ENCODE data around the gene MCOLN1.

Gene MCOLN1

GRCh38 chr19:7558667-7559066 is 36.2 kb downstream of the MCOLN1 start:
- DNase-seq (ENCODE audit: low spot score), result no peak
- in situ Hi-C loops (cut with MboI; ENCODE audit: low sequenced_read_pairs, unreplicated experiment), result no loop called here
- TF ChIP-seq, protein P1, sequence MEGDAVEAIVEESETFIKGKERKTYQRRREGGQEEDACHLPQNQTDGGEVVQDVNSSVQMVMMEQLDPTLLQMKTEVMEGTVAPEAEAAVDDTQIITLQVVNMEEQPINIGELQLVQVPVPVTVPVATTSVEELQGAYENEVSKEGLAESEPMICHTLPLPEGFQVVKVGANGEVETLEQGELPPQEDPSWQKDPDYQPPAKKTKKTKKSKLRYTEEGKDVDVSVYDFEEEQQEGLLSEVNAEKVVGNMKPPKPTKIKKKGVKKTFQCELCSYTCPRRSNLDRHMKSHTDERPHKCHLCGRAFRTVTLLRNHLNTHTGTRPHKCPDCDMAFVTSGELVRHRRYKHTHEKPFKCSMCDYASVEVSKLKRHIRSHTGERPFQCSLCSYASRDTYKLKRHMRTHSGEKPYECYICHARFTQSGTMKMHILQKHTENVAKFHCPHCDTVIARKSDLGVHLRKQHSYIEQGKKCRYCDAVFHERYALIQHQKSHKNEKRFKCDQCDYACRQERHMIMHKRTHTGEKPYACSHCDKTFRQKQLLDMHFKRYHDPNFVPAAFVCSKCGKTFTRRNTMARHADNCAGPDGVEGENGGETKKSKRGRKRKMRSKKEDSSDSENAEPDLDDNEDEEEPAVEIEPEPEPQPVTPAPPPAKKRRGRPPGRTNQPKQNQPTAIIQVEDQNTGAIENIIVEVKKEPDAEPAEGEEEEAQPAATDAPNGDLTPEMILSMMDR (IDR thresholded peaks at IDR 0.05; ENCODE audit: borderline replicate concordance, control extremely low read depth, extremely low read depth, insufficient read depth, missing control alignments), result no peak

- no peak for DNase-seq (ENCODE audit: low spot score)
- TF ChIP-seq, protein P1 (IDR thresholded peaks at IDR 0.05; ENCODE audit: borderline replicate concordance, control extremely low read depth, extremely low read depth, insufficient read depth, missing control alignments), result no peak
- in situ Hi-C loops (cut with MboI; ENCODE audit: low sequenced_read_pairs, unreplicated experiment), result no loop called here
Observed at GRCh38 chr19:7559102-7559501, 36.7 kb downstream of the MCOLN1 start.

DNA sequence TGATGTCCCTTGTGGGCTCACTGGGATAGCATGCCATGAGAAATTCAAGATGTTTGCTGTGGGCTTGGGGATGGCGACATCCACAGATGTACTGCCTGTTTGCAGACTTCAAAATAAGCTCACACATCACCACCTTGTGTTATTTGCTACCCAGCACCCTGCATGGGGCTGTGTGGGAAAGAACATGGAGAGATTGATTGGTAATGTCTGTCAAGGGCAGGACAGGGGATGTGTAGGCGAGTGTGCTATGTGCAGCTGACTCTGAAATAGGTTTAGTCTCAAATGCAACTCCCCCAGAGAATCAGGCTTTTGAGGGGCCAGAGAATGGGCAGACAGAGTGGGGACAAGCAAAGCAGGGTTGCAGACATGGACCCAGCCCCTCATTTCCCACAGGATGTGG is 37.8 kb downstream of the MCOLN1 start:
- TF ChIP-seq, protein P1 (IDR thresholded peaks at IDR 0.05; ENCODE audit: borderline replicate concordance, control extremely low read depth, extremely low read depth, insufficient read depth, missing control alignments), result no peak
- no peak for DNase-seq (ENCODE audit: low spot score)
- in situ Hi-C loops (cut with MboI; ENCODE audit: low sequenced_read_pairs, unreplicated experiment), result no loop called here

- DNase-seq (ENCODE audit: low spot score), result no peak
- in situ Hi-C loops (cut with MboI; ENCODE audit: low sequenced_read_pairs, unreplicated experiment), result no loop called here
- TF ChIP-seq, protein P1 (IDR thresholded peaks at IDR 0.05; ENCODE audit: borderline replicate concordance, control extremely low read depth, extremely low read depth, insufficient read depth, missing control alignments), result no peak
Observed at GRCh38 chr19:7561325-7561724, 38.9 kb downstream of the MCOLN1 start.

DNA sequence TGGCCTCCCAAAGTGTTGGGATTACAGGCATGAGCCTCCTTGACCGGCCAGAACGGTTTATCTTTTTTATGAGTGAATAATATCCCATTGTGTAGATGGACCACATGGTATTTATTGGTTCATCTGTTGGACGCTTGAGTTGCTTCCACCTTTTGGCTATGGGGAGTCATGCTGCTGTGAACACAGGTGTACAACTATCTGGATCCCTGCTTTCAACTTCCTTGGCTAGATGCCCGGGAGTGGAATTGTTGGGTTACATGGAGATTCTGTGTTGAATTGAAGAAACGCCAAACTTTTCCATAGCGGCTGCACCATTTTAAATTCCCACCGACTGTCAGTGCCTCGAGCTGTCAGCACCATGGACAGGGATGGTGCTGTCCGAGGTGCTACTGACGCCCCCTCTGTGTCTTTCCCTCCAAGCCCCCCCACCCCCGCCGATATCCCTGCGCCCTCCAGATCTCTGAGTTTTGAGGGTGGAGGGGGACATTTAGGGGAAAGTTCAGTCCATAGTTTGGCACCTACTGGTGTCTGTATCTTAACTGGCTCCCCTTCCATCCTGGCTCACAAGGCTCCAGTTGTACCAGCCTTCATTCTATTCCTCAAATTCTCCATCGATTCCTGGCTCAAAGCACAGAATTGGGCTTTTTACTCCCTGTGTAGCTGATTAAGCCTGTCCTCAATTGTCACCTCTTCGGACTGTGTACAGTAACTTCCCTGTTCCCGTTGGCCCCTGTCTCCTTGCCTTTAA is 40.4 kb downstream of the MCOLN1 start:
- in situ Hi-C loops (cut with MboI; ENCODE audit: low sequenced_read_pairs, unreplicated experiment), result no loop called here
- DNase-seq (ENCODE audit: low spot score), result no peak

DNA sequence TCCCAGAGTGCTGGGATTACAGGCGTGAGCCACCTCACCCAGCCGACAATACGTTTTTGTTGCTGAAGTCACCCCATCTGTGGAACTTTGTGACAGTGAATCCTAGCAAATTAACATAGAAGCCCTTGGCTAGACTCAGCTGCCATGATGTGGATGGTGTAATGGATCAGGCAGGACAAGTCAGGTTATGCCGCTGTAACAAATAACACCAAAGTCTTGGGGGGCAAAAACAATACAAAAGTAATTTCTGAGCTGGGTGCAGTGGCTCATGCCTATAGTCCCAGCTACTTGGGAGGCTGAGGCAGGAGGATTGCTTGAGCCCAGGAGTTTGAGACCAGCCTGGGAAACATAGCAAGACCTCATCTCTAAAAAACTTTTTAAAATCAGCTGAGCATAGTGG is 42.4 kb downstream of the MCOLN1 start:
- TF ChIP-seq, protein P1 (IDR thresholded peaks at IDR 0.05; ENCODE audit: borderline replicate concordance, control extremely low read depth, extremely low read depth, insufficient read depth, missing control alignments), result no peak
- DNase-seq (ENCODE audit: low spot score), result no peak
- in situ Hi-C loops (cut with MboI; ENCODE audit: low sequenced_read_pairs, unreplicated experiment), result no loop called here

More for the DNA sequence above, 40.4 kb downstream of the MCOLN1 start:
- TF ChIP-seq, protein P1 (IDR thresholded peaks at IDR 0.05; ENCODE audit: borderline replicate concordance, control extremely low read depth, extremely low read depth, insufficient read depth, missing control alignments), result no peak
